Measurements from ENCODE around the gene SCP2D1. TPM values are rescaled to one million over a fixed set of nuclear protein-coding genes. Genes with fewer than 3 reads are reported as not detected.

SCP2D1 gene
- total RNA-seq, 1 experiment from 2014 or later: not detected

DNA sequence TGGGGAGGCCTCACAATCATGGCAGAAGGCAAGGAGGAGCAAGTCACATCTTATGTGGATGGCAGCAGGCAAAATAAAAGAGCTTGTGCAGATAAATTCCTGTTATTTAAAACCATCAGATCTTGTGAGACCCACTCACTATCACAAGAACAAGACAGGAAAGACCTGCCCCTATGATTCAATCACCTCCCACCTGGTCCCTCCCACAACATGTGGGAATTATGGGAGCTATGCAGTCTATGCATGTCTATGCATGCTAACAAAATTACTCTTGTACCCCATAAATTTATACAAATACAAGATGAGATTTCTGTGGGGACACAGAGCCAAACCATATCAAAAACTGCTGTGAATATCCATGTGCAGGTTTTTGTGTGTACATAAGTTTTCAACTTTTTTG lies 25.6 kb upstream of the SCP2D1 start:
- Histone ChIP-seq H4K20me1 (ENCODE audit: insufficient read depth) (no peaks in the 10 kb centered on the region), H3K27ac (ENCODE audit: low read depth, low read length) (no peak overlapping the region), H3K9me3 (ENCODE audit: control insufficient read depth in 1 of 2, insufficient read depth in 1 of 2, low read depth in 1 of 2, low read length in 2 of 2) (no peaks in the 10 kb centered on the region), H3K4me1 (ENCODE audit: control insufficient read depth in 1 of 2, insufficient read depth in 2 of 2, low read length in 2 of 2) (no peaks in the 10 kb centered on the region), H3K79me2 (ENCODE audit: insufficient read depth, low read length) (no peaks in the 10 kb centered on the region), H3K9me2 (ENCODE audit: insufficient read depth) (no peaks in the 10 kb centered on the region), H3K27me3 (ENCODE audit: insufficient read depth, low read length) (peaks cover 17% of the 10 kb centered on the region; the same call in 1 of the 2 replicates), H3K4me3 (replicated peaks in 1 of 2; ENCODE audit: low read depth in 1 of 2, low read length in 2 of 2) (no peak overlapping the region), H3K9ac (ENCODE audit: low read length) (no peak overlapping the region), H3K4me2 (ENCODE audit: low read length) (no peak overlapping the region), H2AFZ (ENCODE audit: low read depth, low read length, poor library complexity, severe bottlenecking) (no peak overlapping the region), H3K36me3 (ENCODE audit: control insufficient read depth in 1 of 2, insufficient read depth in 2 of 2, low read length in 2 of 2) (no peaks in the 10 kb centered on the region)
- RAD21 ChIA-PET (ENCODE audit: low non-redundant PET in 1 of 2, low total read pairs in 2 of 2, uncharacterized antibody in 2 of 2, unreplicated experiment in 2 of 2): no interaction called here
- POLR2A ChIA-PET: no interaction called here
- intact Hi-C loops (cut with micrococcal nuclease): no loop called here
- ATAC-seq (no peak), DNase-seq (ENCODE audit: low read depth, low spot score) (no peak)
- BruUV-seq (replicated peaks): no TSS peak
- CTCF ChIA-PET: no interaction called here
- TF ChIP-seq, protein P1, sequence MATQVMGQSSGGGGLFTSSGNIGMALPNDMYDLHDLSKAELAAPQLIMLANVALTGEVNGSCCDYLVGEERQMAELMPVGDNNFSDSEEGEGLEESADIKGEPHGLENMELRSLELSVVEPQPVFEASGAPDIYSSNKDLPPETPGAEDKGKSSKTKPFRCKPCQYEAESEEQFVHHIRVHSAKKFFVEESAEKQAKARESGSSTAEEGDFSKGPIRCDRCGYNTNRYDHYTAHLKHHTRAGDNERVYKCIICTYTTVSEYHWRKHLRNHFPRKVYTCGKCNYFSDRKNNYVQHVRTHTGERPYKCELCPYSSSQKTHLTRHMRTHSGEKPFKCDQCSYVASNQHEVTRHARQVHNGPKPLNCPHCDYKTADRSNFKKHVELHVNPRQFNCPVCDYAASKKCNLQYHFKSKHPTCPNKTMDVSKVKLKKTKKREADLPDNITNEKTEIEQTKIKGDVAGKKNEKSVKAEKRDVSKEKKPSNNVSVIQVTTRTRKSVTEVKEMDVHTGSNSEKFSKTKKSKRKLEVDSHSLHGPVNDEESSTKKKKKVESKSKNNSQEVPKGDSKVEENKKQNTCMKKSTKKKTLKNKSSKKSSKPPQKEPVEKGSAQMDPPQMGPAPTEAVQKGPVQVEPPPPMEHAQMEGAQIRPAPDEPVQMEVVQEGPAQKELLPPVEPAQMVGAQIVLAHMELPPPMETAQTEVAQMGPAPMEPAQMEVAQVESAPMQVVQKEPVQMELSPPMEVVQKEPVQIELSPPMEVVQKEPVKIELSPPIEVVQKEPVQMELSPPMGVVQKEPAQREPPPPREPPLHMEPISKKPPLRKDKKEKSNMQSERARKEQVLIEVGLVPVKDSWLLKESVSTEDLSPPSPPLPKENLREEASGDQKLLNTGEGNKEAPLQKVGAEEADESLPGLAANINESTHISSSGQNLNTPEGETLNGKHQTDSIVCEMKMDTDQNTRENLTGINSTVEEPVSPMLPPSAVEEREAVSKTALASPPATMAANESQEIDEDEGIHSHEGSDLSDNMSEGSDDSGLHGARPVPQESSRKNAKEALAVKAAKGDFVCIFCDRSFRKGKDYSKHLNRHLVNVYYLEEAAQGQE (IDR thresholded peaks at IDR 0.05; ENCODE audit: low read depth): no peak
- no peak for TF ChIP-seq EGR1 (IDR thresholded peaks at IDR 0.05; ENCODE audit: low read depth)
- TF ChIP-seq EZH2phosphoT487 (IDR thresholded peaks at IDR 0.05; ENCODE audit: borderline replicate concordance): no peak
- TF ChIP-seq, protein P2, sequence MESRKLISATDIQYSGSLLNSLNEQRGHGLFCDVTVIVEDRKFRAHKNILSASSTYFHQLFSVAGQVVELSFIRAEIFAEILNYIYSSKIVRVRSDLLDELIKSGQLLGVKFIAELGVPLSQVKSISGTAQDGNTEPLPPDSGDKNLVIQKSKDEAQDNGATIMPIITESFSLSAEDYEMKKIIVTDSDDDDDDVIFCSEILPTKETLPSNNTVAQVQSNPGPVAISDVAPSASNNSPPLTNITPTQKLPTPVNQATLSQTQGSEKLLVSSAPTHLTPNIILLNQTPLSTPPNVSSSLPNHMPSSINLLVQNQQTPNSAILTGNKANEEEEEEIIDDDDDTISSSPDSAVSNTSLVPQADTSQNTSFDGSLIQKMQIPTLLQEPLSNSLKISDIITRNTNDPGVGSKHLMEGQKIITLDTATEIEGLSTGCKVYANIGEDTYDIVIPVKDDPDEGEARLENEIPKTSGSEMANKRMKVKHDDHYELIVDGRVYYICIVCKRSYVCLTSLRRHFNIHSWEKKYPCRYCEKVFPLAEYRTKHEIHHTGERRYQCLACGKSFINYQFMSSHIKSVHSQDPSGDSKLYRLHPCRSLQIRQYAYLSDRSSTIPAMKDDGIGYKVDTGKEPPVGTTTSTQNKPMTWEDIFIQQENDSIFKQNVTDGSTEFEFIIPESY (IDR thresholded peaks at IDR 0.05; ENCODE audit: extremely low read depth, insufficient replicate concordance, low read length): no peak
- TF ChIP-seq CBX3 (IDR thresholded peaks at IDR 0.05; ENCODE audit: low read depth): no peak
- TF ChIP-seq, protein P3, sequence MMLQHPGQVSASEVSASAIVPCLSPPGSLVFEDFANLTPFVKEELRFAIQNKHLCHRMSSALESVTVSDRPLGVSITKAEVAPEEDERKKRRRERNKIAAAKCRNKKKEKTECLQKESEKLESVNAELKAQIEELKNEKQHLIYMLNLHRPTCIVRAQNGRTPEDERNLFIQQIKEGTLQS (IDR thresholded peaks at IDR 0.05): no peak
- TF ChIP-seq SP1 (IDR thresholded peaks at IDR 0.05; ENCODE audit: low read depth): no peak
- TF ChIP-seq EZH2 (IDR thresholded peaks at IDR 0.05): no peak
- TF ChIP-seq TCF7L2 (IDR thresholded peaks at IDR 0.05; ENCODE audit: borderline replicate concordance, extremely low read depth, insufficient read depth, insufficient read length): no peak
